Midbrain (tissue), 1 donor: Measurements from ENCODE around the gene HMGN1.

Experiments
- DNase-seq: peaks from one replicate; lab custom pipeline; 2025; lab: John Stamatoyannopoulos, UW

HMGN1 gene

GRCh38 chr21:39367783-39368182, 18.9 kb upstream of the HMGN1 start:
- no peak for DNase-seq

DNA sequence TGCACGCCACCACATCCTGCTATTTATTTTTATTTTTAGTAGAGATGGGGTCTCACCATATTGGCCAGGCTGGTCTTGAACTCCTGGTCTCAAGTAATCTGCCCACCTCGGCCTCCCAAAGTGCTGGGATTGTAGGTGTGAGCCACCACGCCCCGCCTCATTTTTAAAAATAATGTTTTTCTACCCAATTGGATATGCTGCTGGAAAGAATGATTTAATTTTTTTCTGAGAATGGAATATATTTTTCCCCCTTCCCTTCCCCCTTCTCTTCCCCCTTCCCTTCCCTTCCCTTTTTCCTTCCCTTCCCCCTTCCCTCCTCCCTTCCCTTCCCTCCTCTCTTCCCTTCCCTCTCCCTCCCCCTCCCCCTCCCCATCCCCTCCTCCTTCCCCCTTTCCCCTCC, 17.7 kb upstream of the HMGN1 start:
- no peak for DNase-seq

DNA sequence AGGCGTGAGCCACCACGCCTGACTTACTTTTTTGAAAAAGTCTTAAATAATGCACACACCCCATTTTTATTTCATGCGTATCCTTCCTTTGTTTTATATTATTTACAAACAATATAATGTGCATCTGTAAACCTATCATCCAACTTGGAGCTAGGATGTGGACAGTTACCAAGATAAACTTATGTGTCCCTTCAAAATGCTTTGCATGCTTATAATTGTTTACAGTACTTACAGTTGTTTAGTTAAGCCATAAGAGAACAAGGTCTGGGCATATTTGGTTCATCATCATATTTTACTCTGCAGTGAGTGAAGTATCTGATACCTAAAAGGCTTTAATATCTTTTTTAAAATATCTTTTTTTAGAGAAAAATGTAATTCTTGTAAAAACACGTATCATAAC, 16.1 kb upstream of the HMGN1 start:
- no peak for DNase-seq

GRCh38 chr21:39363607-39364555, 15.0 kb upstream of the HMGN1 start:
- no peak for DNase-seq

DNA sequence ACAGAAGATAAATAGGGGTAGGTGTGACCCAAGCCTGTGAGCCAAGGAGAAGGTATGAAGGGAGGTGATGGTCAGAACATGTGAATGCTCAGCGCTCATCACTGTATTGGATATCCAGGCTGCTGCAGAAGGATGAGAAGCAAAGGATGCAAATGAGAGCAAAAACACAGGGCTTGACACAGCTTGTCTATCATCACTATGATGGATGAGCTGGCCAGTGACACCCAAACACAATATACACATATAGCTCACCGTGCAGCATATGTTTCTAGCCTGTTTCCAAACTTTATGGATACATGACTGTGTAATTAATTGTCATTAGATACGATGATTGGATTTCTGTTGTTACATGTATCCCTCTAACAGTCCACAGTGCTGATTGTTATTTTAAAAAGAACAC, 13.8 kb upstream of the HMGN1 start:
- DNase-seq = no peak

- no peak for DNase-seq
Measured at GRCh38 chr21:39359382-39359781, 10.5 kb upstream of the HMGN1 start.

DNA sequence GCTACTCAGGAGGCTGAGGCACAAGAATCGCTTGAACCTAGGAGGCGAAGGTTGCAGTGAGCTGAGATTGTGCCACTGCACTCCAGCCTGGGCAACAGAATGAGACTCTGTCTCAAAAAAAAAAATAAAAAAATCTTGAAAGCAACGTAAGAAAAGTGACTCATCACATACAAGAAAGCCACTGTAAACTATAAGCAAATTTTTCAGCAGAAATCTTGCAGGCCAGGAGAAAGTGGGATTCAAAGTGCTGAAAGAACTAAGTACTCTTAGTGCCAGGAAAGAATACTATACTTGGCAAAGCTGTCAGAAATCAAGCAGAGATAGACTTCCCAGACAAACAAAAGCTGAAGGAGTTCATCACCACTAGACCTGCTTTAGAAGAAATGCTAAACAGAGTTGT, 4.4 kb upstream of the HMGN1 start:
- no peak for DNase-seq

DNA sequence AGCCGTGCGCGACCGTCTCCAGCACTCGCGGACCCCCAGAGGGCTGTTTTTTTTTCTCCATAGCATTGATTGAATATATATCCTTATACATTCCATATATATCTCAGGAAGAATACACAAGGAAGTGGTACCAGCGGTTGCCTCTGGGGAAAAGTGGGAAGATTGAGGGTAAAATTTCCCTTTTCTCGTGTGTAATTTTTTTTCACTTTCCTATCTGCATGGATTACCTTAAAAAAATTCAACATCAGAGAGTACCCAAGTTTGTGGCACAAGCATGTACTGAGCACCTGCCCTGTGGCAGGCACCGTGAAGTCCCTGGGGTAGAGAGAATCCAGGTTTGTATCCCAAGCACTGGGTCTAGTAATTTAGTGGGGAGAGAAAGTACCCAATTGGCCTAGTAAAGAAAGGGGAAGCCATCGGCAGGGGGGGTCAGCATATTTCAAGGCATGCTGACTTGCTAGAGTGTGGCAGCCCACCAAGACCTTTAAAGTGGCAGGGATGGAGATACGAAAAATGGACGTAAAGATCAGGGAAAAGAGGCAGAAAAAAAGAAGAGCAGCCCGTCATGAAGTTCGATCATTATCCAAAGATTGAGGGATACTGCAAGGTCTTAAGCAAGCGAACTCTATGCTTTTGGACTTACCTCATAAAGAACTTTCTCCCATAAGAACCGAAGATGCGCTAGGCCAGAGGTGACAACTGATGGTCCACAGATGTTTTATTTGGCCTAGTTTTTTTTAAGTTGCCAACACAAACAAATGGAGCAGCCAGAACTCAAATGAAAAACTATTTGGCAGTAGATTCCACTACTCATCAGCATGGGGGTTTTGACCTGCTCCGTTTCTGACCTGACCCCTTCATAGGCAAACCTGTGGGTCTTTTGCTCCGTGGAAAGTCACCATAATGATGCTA, 1.5 kb upstream of the HMGN1 start:
- DNase-seq = no peak

- peak; percentile 94 for DNase-seq
Measured at GRCh38 chr21:39349211-39350093, 564 bp upstream of the HMGN1 start.

- no peak for DNase-seq
Measured at GRCh38 chr21:39348040-39348354, 891 bp downstream of the HMGN1 start.

DNA sequence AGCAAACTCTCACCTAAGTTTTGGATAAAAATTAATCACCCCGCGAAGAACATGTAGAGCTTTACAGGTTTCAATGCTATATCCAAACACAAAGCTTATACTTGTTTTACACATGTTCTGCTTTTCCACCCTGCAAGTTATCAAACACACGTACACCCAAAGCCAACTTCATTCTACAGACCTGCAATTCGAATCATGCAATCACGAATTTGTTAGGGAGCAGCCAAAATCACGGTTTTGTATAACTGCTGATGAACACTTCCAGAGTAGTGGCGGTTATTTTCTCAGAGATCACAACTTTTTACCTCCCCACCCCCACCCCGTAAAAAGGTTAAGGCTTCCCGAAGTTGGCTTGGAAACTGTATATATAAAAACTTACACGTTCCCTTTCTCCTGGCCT, 1.4 kb downstream of the HMGN1 start:
- no peak for DNase-seq

DNA sequence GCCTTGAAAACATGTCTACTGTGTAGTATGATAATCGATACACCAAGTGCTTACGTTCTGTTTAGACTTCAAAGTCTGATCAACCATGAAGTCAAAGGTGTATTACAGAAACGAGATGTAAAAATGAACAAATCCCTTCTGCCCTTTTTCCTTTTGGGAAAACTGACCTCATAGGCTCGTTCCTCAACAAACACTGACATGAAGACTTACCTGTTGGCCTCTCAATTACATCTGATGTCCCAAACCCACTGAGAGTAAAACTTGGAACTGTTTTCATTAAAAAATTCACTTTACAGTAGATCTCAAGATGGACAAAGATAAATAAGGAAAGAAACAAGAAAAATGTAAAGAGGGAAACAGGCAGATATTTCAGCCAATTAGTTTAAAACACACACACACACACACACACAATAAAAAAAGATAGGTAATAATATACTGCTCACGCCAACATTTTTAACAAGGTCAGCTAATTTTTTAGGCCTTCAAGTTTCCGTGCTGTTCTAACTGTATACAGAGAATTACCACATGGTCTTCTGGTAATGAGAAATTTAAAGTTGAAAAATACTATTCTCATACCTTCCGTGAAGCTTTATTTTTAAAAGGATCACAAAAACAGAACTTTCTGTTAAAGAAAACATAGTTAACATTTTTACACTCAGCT, 2.1 kb downstream of the HMGN1 start:
- no peak for DNase-seq

- DNase-seq = no peak
Measured at GRCh38 chr21:39346206-39346605, 2.7 kb downstream of the HMGN1 start.

- no peak for DNase-seq
Measured at GRCh38 chr21:39345440-39345839, 3.4 kb downstream of the HMGN1 start.

DNA sequence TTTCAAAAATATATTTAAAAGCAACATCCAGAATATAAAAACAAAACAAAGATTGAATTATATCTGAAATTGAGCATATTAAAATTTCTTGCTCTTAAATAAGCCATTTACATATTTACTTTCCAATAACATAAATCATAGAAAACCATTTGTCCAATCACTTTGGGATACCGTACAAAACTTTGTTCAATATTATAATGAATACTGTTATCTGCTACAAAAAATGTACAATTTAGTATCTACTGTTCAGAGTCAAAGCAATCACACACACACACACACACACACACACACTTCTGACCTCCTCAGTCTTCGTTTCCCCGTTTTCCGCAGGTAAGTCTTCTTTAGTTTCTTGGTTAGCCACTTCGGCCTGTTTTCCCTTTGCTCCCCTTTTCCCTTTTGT, 4.0 kb downstream of the HMGN1 start:
- DNase-seq = no peak

DNA sequence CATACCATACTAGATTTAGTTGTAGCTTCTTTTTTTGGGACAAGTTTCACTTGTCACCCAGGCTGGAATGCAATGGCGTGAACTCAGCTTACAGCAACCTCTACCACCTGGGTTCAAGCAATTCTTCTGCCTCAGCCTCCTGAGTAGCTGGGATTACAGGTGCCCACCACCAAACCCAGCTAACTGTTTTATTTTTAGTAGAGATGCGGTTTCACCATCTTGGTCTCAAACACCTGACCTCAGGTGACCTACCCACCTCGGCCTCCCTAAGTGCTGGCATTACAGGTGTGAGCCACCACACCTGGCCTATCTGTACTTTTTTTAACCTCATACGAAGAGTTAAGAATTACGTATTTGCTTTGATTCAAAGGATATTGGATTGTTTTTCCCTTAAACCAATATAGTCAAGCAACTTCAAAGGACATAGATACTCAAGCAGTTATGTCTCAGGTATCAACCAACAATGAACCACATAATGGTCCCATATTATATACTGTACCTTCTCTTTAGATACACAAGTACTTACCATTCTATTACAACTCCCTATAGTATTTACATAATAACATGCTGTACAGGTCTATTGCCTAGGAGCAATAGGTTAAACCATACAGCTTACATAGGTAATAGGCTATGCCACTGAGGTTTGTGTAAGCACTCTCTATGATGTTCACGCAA, 7.5 kb downstream of the HMGN1 start:
- DNase-seq = no peak

DNA sequence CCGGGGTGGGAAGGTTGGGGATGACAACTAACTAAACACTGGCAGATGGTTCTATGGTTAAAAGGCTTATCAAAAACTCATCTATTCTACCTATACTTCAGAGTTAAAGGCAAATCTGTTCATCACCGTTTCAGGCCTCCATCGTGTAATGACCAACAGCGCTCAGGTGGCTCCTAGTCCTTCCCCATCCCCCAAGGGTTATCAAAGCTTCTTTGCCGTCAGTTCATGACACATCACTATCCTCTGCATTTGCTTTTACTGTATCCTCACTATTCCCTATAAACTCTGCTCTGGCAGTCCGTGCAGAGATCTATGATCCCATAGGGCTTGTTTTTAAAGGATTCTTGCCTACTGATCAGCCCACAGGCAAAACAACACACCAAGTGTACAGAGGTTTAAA, 8.2 kb downstream of the HMGN1 start:
- no peak for DNase-seq

DNA sequence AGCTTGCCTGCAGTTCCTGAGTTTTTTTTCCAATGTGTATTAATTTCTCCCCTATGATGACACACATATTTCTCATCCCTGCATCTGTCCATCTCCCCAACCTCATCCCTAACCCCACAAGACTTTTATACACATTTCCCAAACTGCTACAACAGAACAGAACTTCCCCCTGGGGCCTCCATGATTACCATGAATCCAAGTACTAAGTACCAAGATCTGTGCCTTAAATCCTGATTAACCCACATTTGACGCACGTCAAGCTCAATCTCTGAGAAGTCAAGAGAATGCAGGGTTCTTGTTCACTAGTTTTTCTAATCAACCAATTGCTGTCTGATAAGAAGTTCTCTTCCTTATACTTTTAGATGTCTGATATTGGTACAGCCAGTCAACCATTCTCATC, 9.7 kb downstream of the HMGN1 start:
- DNase-seq = no peak

DNA sequence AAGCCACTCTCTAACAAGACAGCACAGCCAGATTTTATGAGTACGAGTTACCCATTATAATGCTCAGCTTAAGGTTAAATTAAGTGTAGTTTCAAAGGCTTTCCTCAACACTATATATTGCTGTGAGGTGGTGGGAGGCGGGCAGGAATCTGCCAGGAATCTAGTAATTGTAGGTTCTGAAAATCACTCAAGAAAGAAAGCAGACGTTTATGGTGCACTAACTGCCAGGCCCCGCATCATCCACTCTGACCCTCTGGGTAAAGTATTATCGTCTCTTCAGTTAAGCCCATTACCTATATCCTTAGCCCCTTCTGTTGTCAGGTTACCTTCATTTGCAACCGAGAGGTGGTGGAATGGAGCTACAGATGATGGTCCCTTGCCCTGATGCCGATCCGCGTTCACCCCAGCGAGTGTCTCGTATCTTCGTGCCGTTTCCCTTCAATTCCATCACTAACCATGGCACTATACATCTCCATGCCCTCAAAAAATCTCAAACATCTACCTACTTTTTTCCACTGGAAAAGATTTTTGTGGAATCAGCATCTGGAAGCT, 12.4 kb downstream of the HMGN1 start:
- DNase-seq = no peak

DNA sequence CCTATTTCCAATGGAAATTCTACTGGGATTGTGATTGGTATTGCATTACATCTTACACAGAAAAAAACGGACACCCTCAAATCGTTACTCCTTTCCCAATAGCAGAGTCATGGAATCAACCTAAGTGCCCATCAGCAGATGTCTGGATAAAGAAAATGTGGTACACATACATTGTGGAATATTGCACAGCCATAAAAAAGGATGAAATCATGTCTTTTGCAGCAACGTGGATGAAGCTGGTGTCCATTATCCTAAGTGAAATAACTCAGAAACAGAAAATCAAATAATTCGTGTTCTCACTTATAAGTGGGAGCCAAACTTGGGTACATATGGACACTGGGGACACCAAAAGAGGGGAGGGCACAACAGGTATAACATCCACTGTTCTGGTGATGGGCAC, 14.3 kb downstream of the HMGN1 start:
- DNase-seq = no peak

- no peak for DNase-seq
Measured at GRCh38 chr21:39332175-39332574, 16.7 kb downstream of the HMGN1 start.
